Endometrial microvascular endothelial cells (primary cell): ENCODE measurements around the gene GMCL2. TPM values are rescaled to one million over a fixed set of nuclear protein-coding genes. Genes with fewer than 3 reads are reported as not detected.
"Not testable (repeated sequence)": the region's sequence is repeated elsewhere in the genome, so short reads cannot be mapped to it uniquely, and the experiment has no call there.

ENCODE experiments used
- in situ Hi-C: cut with HindIII; loops from 2 replicates; pipeline ENCODE4 v1.10.0; 2017; ENCODE audit warnings: low sequenced_read_pairs, low pct_unique_long_range_greater_than_20kb; ENCODE audit errors: inconsistent ontology term
- total RNA-seq: library from RNA; depleted of rRNA; stranded (reverse); fragments of >200 nt; gene quantifications from one replicate; pipeline ENCODE4 v1.2.3, GENCODE V29; 2015; ENCODE audit errors: inconsistent ontology term

Gene GMCL2, protein sequence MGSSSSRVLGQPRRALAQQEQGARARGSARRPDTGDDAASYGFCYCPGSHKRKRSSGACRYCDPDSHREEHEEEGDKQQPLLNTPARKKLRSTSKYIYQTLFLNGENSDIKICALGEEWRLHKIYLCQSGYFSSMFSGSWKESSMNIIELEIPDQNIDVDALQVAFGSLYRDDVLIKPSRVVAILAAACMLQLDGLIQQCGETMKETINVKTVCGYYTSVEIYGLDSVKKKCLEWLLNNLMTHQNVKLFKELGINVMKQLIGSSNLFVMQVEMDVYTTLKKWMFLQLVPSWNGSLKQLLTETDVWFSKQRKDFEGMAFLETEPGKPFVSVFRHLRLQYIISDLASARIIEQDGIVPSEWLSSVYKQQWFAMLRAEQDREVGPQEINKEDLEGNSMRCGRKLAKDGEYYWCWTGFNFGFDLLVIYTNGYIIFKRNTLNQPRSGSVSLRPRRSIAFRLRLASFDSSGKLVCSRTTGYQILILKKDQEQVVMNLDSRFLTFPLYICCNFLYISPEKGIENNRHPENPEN
- not detected for total RNA-seq

DNA sequence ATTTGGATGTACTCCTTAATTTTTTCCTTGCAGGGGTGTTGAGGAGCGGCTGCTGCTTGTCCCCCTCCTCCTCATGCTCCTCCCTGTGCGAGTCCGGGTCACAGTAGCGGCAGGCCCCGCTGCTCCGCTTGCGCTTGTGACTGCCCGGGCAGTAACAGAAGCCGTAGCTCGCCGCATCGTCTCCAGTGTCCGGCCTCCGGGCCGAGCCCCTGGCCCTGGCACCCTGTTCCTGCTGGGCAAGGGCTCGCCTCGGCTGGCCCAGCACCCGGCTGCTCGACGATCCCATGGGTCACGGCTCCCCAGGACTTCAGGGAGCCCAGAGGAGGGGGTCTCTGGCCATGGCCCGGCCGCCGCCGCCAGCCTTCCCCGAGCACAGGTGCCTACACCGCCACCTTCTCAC lies at the start of gene GMCL2:
TSS of gene GMCL2 (minus strand) at position 358 of the 400 bp plus-strand sequence. CDS start at position 286, 72 bp downstream.
- in situ Hi-C loops, result no loop called here

DNA sequence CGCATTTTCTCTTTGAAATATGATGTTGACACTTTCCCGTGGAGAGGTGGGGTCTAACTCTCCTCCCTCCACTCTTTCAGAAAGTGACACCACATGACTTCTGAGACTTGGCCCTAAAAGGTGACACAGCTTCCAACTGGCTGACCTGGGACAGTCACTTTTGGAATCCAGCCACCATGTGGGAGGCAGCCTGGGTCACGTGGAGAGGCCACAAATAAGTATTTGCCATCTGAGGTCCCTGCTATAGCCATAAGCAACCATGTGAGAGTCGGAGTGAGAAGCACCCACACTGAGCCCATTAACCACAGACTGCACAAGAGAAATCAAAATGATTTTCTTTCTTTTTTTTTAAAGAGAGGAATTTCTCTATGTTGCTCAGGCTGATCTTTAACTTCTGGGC lies 49.5 kb upstream of the GMCL2 start:
- in situ Hi-C loops, result no loop called here

DNA sequence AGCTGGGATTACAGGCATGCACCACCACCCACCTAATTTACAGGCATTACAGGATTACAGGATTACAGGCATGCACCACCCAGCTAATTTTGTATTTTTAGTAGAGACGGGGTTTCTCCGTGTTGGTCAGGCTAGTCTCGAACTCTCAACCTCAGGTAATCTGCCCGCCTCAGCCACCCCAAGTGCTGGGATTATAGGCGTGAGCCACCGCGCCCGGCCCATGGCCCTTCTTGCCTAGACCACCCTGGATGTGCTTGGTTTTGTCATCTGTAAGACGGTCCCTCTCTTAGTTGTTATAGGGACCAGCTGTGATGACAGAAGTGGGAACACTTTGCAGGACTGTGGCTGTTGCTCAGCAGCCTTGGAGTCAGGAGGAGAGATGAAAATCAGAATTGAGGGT lies 49.0 kb upstream of the GMCL2 start:
- in situ Hi-C loops, result no loop called here

DNA sequence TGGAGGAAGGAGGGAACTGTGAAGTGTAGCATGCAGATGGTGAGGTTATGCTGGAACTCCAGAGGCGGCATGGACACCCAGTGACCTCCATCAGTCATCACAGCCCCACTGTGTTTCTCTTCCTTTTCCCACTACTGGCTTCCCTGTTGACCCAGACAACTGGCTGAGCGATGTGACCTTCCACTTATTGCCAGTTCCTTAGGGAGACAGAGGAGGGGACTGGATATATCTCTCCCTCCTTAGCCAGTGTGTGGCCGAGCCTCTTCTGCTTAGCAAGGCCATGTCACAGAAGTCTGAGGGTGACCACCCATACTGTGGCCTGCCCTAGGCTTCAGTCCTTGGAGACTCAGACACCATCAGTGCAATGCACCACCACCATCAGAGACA lies 48.4 kb upstream of the GMCL2 start:
- in situ Hi-C loops, result no loop called here

DNA sequence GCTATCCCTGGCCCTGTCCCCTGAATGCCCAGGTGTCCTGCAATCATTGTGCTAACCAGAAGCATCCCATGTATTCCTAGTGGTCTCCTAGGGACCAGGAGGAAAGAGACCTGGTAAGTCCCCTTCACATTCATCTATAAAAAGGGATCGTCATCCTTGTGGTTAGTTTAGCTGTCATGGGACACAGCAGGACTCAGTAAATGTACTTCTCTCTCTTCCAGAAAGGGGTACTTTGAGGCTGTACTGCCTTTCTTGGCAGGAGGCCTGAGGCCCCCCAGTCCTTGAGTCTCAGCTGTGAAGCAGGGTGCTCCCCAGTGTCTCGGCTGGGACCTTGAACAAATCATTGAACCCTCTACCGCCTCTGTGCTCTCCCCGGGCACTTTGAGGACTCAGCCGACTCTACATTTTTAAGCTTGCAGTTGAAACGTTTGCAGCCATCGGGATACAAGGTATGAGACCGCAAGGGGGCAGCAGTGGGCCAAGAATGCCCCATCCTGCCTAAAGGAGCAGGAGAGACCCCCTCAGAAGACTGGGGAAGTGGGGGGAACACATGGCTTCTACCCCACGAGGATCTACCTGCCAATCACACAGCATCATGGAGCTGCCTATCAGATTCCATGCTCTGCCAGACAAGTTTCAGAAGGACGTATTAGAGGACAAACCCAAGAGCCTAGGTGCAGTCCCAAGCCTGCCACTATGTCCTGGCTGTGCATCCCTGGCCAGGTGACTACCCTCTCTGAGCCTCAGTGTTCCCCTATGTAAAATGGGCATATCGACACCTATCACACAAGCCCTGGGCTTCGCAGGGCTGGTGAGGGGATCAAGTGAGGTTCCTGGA lies 47.8 kb upstream of the GMCL2 start:
- in situ Hi-C loops, result no loop called here

DNA sequence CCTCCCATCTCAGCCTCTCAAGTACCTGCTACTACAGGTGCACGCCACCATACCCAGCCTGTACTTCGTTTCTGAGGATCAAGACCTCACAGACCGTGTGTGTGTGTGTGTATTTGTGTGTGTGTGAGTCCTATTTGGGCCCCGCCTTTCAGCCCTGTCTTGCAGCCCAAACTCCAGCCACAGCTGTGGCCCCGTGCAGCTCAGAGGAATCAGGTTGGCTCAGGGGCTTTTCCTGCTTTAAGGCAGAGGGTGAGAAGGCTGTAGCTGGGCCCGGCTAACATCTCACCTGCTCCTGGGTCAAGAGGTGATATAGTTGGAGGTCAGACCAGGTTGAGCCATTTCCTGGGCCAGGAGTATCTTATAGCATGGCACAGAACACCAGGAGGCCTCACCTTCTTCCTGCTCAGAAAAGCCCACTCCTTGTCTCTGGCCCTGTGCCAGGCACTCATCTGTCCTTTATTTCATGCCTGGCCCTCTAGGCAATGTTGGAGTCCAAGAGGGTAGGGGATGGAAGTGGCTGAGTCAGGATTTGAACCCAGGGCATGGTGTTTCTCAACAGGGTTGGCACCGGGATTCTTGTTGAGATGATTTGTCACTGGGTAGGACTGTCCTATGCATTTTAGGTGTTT lies 47.1 kb upstream of the GMCL2 start:
- in situ Hi-C loops, result no loop called here

DNA sequence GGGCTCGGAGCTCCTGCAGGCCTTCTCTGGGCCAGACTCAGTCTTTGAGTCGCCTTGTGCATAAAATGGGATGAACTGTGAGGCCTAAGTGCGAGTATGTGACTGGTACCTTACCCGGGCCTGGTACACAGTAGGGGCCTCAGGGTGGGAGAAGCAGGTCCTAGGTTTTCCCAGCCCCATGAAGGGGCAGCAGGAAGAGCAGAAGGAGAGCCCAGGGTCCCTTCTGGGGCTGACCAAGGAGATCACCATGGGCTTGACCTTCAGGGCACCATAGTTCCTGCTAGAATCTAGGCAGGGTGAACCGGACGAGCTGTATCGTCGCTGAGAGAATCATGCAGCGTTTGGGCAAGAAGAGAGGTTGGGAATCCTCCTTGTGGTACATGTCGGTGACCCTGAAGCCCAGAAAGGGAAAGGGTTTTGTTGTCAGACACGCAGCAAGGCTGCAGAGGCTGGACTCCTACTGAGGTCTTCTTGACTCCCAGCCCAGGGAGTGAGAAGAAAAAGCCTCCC lies 45.8 kb upstream of the GMCL2 start:
- in situ Hi-C loops, result no loop called here

DNA sequence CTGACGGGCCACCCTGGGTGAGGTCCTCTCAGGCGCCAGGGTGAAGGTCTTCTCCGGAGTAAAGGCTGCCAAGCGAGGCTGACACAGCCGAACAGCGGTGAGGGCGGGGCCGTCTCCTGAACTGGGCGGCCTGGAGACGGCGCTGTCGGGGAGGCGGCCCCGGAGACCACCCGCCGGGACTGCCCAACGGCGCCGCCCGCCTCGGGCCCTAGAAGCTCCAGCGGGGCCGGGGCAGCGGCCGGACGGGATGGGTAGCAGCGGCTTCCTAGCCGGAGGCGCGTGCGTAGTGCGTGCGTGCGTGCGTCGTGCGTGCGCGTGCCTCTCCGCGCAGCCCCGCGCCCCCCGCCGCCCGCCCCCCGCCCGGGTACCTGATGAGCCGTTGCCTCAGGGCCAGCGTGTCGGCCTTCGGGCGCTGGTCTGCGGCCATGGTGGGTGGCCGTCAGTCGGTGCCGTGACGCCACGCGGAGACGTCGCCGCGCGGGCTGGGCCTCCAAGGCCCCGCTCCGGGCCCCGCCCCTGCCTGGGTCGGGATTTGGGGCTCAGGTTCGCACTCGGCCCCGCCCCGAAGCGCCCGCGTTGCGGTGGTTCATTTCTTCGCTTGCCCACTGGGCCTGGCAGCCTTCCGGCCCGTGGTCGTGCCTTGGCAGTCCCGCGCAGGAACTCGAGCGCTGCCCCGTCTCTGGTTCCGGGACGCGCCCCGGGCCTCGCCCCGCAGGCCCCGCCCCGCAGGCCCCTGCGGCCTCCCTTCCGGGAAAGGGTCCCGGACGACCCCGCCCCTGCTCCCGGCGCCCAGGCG lies 45.2 kb upstream of the GMCL2 start, which contains the start of gene PHYKPL:
TSS of gene PHYKPL (minus strand) at position 679 of the 796 bp plus-strand sequence. CDS start at position 427, 252 bp downstream.
- in situ Hi-C loops, result no loop called here

DNA sequence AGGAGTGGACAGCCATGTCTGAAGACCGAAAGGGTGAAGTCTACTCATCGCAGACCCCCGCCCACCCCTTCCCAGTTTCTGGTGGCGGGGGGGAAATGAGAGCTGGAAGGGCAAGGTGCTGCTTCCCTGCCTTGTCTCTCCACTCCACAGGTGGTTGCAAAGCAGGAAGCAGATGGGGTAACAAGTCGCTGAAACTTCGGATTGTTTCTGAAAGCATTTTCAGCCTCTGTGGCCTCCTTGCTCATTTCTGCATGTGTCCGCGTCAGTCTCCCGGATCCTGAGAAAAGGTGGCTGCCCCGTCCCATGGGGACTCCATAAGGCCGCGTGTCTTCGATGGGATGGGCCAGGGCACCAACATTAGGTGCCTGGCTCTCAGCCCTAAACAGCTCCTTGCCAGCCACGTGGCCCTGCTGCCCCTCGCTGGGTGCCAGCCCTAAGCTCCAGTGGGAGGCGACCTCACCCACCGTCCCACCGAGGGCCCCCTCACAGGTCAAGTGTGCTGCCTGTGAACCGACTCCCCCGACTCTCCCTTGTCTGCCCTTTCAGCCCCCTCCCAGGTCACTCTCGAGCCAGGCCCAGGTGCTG lies 44.5 kb upstream of the GMCL2 start:
- in situ Hi-C loops, result no loop called here

DNA sequence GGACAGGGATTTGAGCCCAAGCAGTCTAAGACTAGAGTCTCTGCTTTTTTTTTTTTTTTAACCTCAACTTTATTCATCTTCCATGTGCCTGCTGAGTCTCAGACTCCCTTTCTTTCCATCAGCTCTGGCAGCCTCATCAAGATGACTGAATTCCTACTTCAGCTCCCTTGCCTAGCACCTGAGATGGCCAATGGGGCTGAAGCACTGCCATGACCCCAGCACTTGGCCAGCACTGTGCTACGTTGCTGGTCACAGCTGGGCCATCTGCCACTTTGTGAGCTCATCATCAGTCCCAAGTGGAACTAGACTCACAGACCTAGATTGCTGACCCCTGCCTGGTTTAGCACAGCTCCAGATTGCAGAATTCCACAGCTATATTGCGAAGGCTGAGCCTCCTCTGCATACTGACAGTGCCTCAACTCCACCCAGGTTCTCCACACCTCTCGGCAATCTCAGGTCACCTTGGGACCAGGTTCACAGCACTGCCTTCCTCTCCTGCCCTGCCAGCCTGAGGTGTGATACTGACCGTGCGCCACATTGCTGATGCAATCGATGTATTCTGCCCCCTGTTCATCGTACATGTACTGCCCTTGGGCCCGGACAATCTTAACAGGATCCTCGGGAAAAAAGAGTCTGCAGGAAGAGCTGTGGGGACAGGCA lies 43.8 kb upstream of the GMCL2 start:
- in situ Hi-C loops, result no loop called here

DNA sequence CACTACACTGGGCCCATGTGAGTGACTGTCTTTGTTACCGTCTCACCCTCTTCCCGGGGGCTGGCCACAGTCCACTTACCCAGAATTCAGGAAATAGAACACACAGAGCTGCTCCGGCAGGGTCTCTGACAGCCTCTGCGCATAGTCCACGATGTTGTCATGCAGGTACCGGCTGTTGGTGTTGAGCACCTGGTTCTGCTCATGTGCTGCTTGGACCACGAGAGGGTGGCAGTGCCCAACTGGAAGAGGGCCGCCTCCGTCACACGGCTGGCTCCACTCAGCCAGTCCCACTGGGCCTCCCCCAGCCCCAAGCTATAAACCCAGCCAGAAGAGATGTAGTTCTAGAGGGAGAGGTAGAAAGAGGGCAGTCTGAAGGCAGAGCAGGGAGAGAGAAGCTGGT lies 42.7 kb upstream of the GMCL2 start:
- in situ Hi-C loops, result no loop called here

DNA sequence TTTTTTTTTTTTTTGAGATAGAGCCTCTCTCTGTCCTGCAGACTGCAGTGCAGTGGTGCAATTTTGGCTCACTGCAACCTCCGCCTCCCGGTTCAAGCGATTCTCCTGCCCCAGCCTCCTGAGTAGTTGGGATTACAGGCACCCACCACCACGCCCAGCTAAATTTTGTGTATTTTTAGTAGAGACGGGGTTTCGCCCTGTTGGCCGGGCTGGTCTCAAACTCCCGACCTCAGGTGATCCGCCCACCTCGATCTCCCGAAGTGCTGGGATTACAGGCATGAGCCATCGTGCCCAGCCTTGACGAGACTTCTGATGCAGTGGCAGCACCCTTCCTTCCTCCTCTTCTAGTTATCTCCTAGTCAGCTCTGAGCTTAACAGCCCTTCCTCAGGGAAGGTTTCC lies 41.9 kb upstream of the GMCL2 start:
- in situ Hi-C loops, result not testable (repeated sequence)

DNA sequence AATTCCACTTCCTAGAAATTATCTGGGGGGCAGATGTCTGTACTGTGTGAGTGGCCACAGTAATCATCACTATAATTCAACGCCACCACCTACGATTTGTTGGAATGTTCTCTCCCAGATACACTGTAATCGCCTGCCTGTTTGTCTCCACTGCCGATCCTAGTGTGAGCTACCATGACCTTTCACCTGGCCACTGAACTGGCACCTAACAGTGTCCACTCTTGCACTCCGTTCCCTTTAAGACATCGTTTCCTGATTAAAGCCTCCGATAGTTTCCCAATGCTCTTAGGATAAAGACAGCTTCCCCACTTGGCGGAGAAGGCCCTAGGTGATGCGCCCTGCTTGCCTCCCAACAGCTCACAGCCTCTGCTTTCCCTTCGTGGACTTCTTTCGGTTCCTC lies 41.4 kb upstream of the GMCL2 start:
- in situ Hi-C loops, result no loop called here

DNA sequence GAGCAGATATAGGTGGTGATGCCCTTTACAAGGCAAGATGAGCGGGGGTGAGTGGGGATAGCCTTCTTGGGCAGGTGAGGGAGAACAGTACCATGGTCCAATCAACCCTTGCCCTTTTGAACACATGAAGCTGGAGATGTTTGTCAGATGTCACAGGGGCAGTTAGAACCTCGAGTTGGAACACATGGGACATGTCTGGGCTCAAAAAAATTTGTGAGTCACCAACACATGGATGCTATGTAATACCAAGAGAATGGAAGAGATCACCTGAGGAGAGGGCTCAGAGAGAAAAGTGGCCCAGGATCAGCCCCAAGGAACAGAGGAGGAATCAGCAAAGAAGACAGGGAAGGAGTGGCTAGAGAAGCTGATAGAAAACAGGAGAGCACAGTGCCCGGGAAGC lies 40.8 kb upstream of the GMCL2 start:
- in situ Hi-C loops, result no loop called here

DNA sequence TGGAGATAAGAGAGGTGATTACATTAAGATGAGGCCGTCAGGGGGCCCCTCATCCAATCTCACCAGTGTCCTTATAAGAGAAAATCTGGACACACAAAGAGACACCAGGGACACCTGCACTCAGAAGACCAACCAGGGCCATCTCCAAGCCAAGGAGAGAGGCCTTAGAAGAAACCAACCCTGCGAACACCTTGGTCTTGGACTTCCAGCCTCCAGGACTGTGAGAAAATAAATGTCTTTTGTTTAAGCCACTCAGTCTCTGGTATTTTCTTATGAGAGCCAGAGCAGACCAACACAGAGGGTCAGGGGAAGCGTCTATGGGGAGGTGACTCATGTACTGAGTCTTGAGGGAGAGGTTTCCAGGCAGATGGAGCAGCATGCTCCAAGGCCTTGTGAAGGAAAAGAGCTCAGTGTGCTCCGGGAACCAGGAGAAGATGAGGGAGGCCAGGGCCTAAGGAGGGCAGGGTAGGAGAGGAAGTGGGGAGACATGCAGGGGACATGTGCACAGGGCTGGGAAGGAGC lies 40.0 kb upstream of the GMCL2 start:
- in situ Hi-C loops, result no loop called here

DNA sequence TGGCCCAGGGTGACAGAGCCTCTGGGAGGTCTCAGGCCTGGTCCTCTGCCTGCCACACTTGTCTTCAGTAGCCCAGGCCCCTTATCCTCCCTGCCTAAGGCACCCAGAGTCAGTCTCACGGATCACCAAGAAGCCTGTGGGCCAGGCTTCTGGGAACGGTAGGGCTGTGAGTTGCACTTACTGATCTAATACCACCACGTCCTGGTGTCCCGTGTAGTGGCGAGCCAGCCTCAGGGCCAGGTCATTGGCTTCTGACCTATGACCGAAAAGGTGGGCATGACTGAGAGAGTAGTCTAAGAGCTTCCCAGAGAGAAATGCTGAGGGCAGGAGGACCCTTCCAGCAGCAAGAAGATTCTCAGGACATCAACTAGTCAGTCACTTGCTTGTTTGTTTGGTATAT lies 38.0 kb upstream of the GMCL2 start:
- in situ Hi-C loops, result no loop called here

DNA sequence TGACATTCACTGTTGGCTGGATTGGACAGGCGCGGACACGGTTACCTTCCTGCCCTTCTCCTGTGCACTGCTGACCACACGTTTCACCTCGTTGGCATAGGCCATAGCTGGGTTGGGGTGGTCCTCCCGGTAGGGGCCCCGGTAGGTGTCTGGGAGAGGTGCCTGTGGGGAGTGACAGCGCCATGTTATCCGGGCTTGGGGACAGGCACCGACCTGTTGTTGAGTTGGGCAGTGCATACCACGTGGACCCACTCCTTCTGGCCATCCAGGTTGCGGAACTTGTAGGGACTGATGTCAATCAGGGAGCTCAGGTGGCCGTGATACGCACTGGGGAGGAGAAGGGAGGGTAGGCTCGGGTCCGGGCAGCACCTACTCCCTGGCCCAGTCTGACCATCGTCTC lies 37.2 kb upstream of the GMCL2 start:
- in situ Hi-C loops, result no loop called here
